Uterus (tissue), 4 donors: ENCODE results near the gene AXIN1. TPM values are rescaled to one million over a fixed set of nuclear protein-coding genes. Genes with fewer than 3 reads are reported as not detected.

Experiments used
- DNase-seq, 2 donors: peaks; one replicate each; pipeline ENCODE4 v3.0.0-alpha.2; 2019 to 2020
- H3K27ac ChIP-seq, 2 donors: fragments of 200-600 bp; sonication (generic); 1 replicate in 1 of 2; 2 replicates in 1 of 2; pipeline ENCODE4 v1.5.1; 2016 to 2018
- H3K27me3 ChIP-seq, 2 donors: fragments of 200-600 bp; sonication (generic); one replicate each; pipeline ENCODE4 v1.5.1; 2018 to 2019; ENCODE audit warnings: control low read depth in 1 of 2
- H3K36me3 ChIP-seq, 2 donors: fragments of 200-600 bp; sonication (generic); one replicate each; pipeline ENCODE4 v1.5.1; 2019; ENCODE audit warnings: control low read depth in 1 of 2
- H3K4me1 ChIP-seq, 2 donors: fragments of 200-600 bp; sonication (generic); one replicate each; pipeline ENCODE4 v1.5.1; 2018 to 2019; ENCODE audit warnings: control low read depth in 1 of 2
- H3K4me3 ChIP-seq, 2 donors: fragments of 200-600 bp; sonication (generic); 1 replicate in 1 of 2; 2 replicates in 1 of 2; pipeline ENCODE4 v1.5.1; 2018 to 2019; ENCODE audit warnings: mild to moderate bottlenecking in 1 of 2
- H3K9me3 ChIP-seq, 2 donors: fragments of 200-600 bp; sonication (generic); one replicate each; pipeline ENCODE4 v1.5.1; 2019; ENCODE audit warnings: control low read depth in 1 of 2
- CTCF ChIP-seq, 4 experiments: fragments of 200-600 bp in 2 of 4; fragments of 450-650 bp in 2 of 4; sonication (generic) in 2 of 4; IDR thresholded peaks; one replicate each; pipeline ENCODE4 v1.5.1; 2016 to 2019; ENCODE audit warnings: antibody characterized with exemption in 4 of 4, mild to moderate bottlenecking in 2 of 4, moderate library complexity in 1 of 4
- POLR2A ChIP-seq, 2 donors: fragments of 450-650 bp; IDR thresholded peaks; one replicate each; pipeline ENCODE4 v1.6.1; 2016; ENCODE audit warnings: antibody characterized with exemption in 2 of 2, mild to moderate bottlenecking in 1 of 2, moderate library complexity in 1 of 2
- intact Hi-C: fragments of 100-400 bp; cut with DNase I; formaldehyde crosslinking; loops from one replicate; pipeline ENCODE4 v1.15.1; 2023; ENCODE audit warnings: low total_unique reads
- total RNA-seq, 4 donors: library from RNA; depleted of rRNA in 3 of 4; stranded (reverse); fragments of >200 nt in 3 of 4; gene quantifications; one replicate each; pipeline versions ENCODE4 v1.1.0 to v1.2.4, GENCODE V29; 2014 to 2023
- donor health status: DM: yes; HTN: yes; CAD: no.

Gene AXIN1
- total RNA-seq, 4 donors from 2014 or later: 6.2 to 23.6 (median 19.9) TPM

GRCh38 chr16:242281-242680 lies 110.2 kb downstream of the AXIN1 start:
- no peak for TF ChIP-seq CTCF (IDR thresholded peaks at IDR 0.05)
- TF ChIP-seq POLR2A (IDR thresholded peaks at IDR 0.05): no peak
- H3K27ac ChIP-seq: no peak overlapping the region
- H3K4me3 ChIP-seq: no peak overlapping the region
- intact Hi-C loops: no loop called here
- H3K4me1 ChIP-seq: no peaks in the 10 kb centered on the region
- no peaks in the 10 kb centered on the region for H3K9me3 ChIP-seq
- H3K27me3 ChIP-seq: no peaks in the 10 kb centered on the region
- no peaks in the 10 kb centered on the region for H3K36me3 ChIP-seq
- DNase-seq: no peak

DNA sequence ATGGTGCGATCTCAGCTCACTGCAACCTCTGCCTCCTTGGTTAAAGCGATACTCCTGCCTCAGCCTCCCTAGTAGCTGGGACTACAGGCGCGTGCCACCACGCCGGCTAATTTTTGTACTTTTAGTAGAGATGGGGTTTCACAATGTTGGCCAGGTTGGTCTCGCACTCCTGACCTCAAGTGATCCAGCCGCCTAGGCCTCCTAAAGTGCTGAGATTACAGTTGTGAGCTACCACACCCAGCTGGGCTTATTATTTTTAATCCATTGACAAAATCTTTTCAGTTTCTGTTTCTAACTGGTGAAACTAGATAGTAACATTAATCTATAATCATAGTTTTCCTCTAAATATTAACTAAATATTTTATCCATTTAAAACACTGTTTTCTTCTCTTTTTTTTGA lies 112.0 kb downstream of the AXIN1 start:
- intact Hi-C loops: no loop called here
- Histone ChIP-seq H3K27ac (no peak overlapping the region), H3K9me3 (no peaks in the 10 kb centered on the region), H3K4me3 (no peak overlapping the region), H3K36me3 (no peaks in the 10 kb centered on the region), H3K27me3 (no peaks in the 10 kb centered on the region), H3K4me1 (no peaks in the 10 kb centered on the region)
- no peak for DNase-seq
- TF ChIP-seq POLR2A (IDR thresholded peaks at IDR 0.05) (no peak), CTCF (IDR thresholded peaks at IDR 0.05) (no peak)

DNA sequence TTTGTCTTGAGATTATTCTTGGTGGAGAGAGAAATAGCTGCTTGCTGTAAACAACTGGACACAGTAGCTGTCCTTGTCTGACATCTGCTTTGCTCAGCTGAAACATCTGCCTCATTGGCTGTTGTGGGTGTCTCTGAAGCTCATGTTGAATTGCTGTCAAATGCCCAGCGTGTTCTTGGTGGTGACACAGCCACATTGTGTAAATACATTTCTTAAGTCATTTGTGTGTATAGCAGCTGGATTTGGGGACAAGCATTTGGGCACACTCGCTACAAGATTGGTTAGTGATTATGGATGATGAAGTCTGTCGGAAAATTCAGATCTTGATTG lies 112.6 kb downstream of the AXIN1 start:
- DNase-seq: no peak
- intact Hi-C loops: no loop called here

More for the DNA sequence above, 112.6 kb downstream of the AXIN1 start:
- no peaks in the 10 kb centered on the region for H3K27me3 ChIP-seq
- H3K4me3 ChIP-seq: no peak overlapping the region
- no peak for TF ChIP-seq CTCF (IDR thresholded peaks at IDR 0.05)
- TF ChIP-seq POLR2A (IDR thresholded peaks at IDR 0.05): no peak
- no peaks in the 10 kb centered on the region for H3K9me3 ChIP-seq
- H3K27ac ChIP-seq: no peak overlapping the region
- H3K36me3 ChIP-seq: no peaks in the 10 kb centered on the region
- H3K4me1 ChIP-seq: no peaks in the 10 kb centered on the region

Other genes with a start within 250 kb of the AXIN1 start
- gene NPRL3, start 214.1 kb downstream of the AXIN1 start, total RNA-seq: 10 to 100 TPM; 13.9 to 34.8 (median 18.7) TPM
- under 1 TPM in 1 of 4 donors, not detected in 3; 0.76 TPM for gene HBZ, start 200.1 kb downstream of the AXIN1 start, total RNA-seq
- gene HBM, start 186.7 kb downstream of the AXIN1 start, total RNA-seq: 1 to 10 TPM in 1 of 4 donors, not detected in 3; 1.4 TPM
- 100 to 1,000 TPM in 3 of 4 donors, 10 to 100 TPM in 1; 52.8 to 638 (median 317) TPM for gene HBA2, start 179.8 kb downstream of the AXIN1 start, total RNA-seq
- gene HBA1, start 176.0 kb downstream of the AXIN1 start, total RNA-seq: 100 to 1,000 TPM in 3 of 4 donors, 10 to 100 TPM in 1; 42.0 to 398 (median 263) TPM
- gene HBQ1, start 172.3 kb downstream of the AXIN1 start, total RNA-seq: 1 to 10 TPM in 1 of 4 donors, not detected in 3; 4.1 TPM
- 100 to 1,000 TPM in 2 of 4 donors, 10 to 100 TPM in 2; 47.6 to 118 (median 93.9) TPM for gene LUC7L, start 123.3 kb downstream of the AXIN1 start, total RNA-seq
- 10 to 100 TPM in 2 of 4 donors, 1 to 10 TPM in 2; 5.6 to 65.5 (median 30.1) TPM for gene FAM234A, start 117.9 kb downstream of the AXIN1 start, total RNA-seq
- gene RGS11, start 76.8 kb downstream of the AXIN1 start, total RNA-seq: 1 to 10 TPM in 3 of 4 donors, not detected in 1; 1.1 to 2.4 (median 2.3) TPM
- gene ARHGDIG, start 72.1 kb downstream of the AXIN1 start, total RNA-seq: 1 to 10 TPM in 1 of 4 donors, not detected in 3; 2.1 TPM
- under 1 TPM in 1 of 4 donors, not detected in 3; 0.97 TPM for gene PDIA2, start 69.6 kb downstream of the AXIN1 start, total RNA-seq
- 10 to 100 TPM; 32.4 to 97.3 (median 50.1) TPM for gene MRPL28, start 17.8 kb upstream of the AXIN1 start, total RNA-seq
- 10 to 100 TPM; 10.6 to 36.2 (median 12.8) TPM for gene PGAP6, start 29.3 kb upstream of the AXIN1 start, total RNA-seq
- gene NME4, start 44.5 kb upstream of the AXIN1 start, total RNA-seq: 10 to 100 TPM; 37.3 to 77.6 (median 62.2) TPM
- 100 to 1,000 TPM in 1 of 4 donors, 10 to 100 TPM in 3; 10.6 to 106 (median 31.9) TPM for gene DECR2, start 49.2 kb upstream of the AXIN1 start, total RNA-seq
- 10 to 100 TPM; 10.5 to 75.0 (median 49.4) TPM for gene RAB11FIP3, start 72.9 kb upstream of the AXIN1 start, total RNA-seq
- gene CAPN15, start 175.0 kb upstream of the AXIN1 start, total RNA-seq: 10 to 100 TPM in 3 of 4 donors, 1 to 10 TPM in 1; 7.9 to 37.3 (median 19.3) TPM
- not detected for gene PRR35, start 207.7 kb upstream of the AXIN1 start, total RNA-seq
- gene NHLRC4, start 214.3 kb upstream of the AXIN1 start, total RNA-seq: 1 to 10 TPM; 1.2 to 7.5 (median 1.5) TPM
- 10 to 100 TPM in 3 of 4 donors, 1 to 10 TPM in 1; 10.0 to 56.9 (median 30.7) TPM for gene PIGQ, start 217.2 kb upstream of the AXIN1 start, total RNA-seq
- gene RAB40C, start 237.3 kb upstream of the AXIN1 start, total RNA-seq: 10 to 100 TPM in 2 of 4 donors, 1 to 10 TPM in 1, under 1 TPM in 1; 0.59 to 25.4 (median 14.3) TPM